CD4-positive, alpha-beta T cell treated with Interleukin-2 at 100 ng/mL for 4 hours (primary cell): ENCODE measurements around the gene TENT5C.

Experiments
- DNase-seq: peaks from one replicate; pipeline ENCODE4 v3.0.0-alpha.2; 2020; ENCODE audit warnings: low spot score

Gene TENT5C

GRCh38 chr1:117613969-117614729, 8.3 kb downstream of the TENT5C start:
- no peak for DNase-seq

GRCh38 chr1:117615474-117615873, 9.6 kb downstream of the TENT5C start:
- DNase-seq = peak; percentile 31

DNA sequence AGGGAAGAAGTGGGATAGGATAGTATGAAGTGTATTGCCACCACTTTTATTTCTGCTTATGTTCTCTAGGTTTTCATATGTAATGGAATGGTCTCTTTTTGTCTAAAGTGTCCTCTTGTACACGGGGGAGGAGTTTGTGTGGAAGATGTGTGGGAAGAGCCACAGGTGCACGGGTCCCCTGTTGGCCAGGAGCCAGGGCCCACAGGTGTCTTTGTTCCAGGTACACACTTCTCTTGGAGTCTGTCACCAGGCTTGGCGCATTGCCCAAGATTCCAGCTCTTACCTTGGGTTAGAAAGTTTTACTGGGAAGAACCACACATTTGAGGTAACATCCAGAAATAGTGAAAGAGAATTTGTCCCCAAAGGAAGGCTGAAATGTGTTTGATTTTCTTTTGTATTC, 10.5 kb downstream of the TENT5C start:
- no peak for DNase-seq

GRCh38 chr1:117616967-117617366, 11.1 kb downstream of the TENT5C start:
- DNase-seq = no peak

GRCh38 chr1:117618450-117619122, 12.7 kb downstream of the TENT5C start:
- no peak for DNase-seq

GRCh38 chr1:117620440-117620839, 14.6 kb downstream of the TENT5C start:
- no peak for DNase-seq

- no peak for DNase-seq
Measured at GRCh38 chr1:117621316-117621715, 15.5 kb downstream of the TENT5C start.

- DNase-seq = no peak
Measured at GRCh38 chr1:117622726-117623125, 16.9 kb downstream of the TENT5C start.

DNA sequence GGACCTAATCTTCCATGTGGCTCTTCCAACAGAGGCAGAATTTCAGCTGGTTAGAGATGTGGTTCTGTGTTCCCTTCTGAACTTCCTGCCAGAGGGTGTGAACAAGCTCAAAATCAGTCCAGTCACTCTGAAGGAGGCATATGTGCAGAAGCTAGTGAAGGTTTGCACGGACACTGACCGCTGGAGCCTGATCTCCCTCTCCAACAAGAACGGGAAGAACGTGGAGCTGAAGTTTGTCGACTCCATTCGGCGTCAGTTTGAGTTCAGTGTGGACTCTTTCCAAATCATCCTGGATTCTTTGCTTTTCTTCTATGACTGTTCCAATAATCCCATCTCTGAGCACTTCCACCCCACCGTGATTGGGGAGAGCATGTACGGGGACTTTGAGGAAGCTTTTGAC, 17.3 kb downstream of the TENT5C start:
- no peak for DNase-seq

GRCh38 chr1:117623698-117624097, 17.9 kb downstream of the TENT5C start:
- DNase-seq = no peak

- DNase-seq = no peak
Measured at GRCh38 chr1:117627546-117628130, 21.8 kb downstream of the TENT5C start.

DNA sequence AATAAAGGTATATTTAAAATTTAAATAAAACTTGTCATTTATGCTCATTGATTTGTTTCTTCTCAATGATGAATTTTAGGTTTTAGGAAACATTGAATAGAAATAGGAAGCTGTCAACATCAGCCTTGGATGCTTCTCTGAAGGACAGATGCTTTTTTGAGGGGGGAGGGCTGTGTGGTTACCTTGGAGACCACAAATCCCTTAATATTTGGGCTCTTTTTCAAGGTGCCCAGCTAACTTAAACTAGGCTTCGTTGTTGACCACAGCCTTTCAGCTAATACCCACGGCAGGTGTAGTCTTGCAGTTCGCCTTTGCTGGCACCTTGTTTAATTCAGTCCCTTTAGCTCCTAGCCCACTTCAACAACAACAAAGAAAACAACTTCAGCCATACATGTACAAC, 22.5 kb downstream of the TENT5C start:
- DNase-seq = no peak

DNA sequence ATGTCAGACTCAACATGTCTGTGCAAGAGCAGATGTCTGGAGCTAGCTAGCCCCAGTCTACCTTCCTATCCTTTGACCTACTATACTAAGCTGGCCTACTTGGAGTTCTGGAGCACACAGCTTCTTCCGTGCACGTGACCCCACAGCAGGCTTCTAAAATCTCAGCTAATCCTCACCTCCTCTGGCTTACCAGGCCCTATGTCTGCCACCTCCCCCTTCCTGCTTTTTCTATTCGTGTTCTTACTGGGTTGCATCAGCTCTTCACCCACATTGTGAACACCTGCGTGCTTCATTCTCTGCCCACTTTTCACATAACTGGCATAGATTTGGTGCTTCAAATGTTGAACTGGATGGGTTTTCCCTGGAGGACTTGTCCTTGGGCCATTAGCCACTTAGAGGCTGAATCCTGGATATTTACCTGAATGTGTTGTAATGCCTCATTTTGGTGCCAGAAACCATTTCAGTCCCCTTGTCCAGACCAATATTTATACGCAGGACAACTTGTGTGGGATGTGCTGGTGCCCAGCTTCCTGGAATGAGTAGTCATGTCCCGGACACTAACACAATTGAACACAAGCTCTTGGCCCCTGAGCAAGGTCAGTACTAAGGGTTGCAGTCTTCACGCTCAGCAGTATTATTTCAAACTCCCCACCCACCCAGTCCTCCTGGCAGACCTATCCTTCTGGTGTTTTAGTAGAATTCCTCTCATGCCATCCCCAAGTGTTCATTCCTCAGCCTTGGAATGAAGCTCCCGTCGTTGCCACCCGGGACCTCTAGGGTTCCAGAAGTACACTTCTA, 24.0 kb downstream of the TENT5C start:
- no peak for DNase-seq

GRCh38 chr1:117630423-117630998, 24.7 kb downstream of the TENT5C start:
- DNase-seq = no peak

GRCh38 chr1:117631359-117632160, 25.7 kb downstream of the TENT5C start:
- no peak for DNase-seq

GRCh38 chr1:117632269-117633067, 26.6 kb downstream of the TENT5C start:
- no peak for DNase-seq

DNA sequence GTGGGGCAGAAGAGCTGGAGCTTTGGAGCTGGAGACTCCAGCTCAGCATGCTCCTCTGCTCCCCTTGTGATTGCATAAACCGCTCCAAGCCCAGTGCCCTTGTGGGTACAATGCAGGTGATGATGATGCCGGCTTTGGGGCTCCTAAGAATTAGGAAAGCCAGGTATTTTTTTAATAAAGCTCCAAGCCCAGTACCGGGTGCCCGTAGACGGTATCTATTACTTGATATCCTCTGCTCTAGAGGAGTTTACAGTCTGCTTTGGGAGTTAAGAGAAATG, 27.2 kb downstream of the TENT5C start:
- DNase-seq = no peak

- no peak for DNase-seq
Measured at GRCh38 chr1:117633423-117633822, 27.6 kb downstream of the TENT5C start.

DNA sequence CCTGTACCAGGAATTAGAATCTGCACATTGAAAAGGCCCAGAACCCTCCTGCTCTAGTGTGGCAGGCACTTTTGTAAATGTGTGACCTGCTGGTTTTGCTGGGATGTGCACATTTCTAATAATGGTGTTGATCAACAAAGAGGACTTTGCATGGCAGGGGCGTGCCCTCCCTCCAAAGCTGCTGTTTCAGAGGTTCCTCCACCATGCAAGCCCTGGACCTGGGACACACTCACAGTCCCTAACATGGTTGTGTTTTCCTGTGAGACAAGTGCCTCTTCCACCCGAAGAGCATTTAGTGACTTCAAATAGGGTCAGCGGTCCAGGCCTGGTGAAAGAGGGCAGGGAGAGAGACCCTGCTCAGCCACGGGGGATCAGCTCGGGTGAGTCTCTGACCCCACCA, 28.1 kb downstream of the TENT5C start:
- no peak for DNase-seq

DNA sequence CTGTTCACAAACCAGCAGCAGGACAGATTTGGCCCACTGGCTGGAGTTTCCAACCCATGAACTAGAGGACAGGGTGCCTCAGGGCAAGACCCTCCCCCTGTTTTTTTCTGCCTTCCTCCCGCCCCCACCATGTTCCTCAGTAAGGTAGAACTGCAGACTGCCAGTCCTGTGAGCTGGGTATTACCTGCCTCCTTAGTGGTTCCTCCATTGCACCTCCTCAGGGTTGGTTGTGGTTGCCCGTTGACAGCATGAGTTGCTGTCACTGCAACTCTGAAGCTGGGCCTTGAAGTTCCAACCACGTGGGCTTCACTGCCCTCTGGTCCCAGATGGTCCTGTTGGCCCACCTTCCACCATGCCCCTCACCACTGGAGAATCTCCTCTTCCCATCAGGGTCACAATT, 28.8 kb downstream of the TENT5C start:
- no peak for DNase-seq

DNA sequence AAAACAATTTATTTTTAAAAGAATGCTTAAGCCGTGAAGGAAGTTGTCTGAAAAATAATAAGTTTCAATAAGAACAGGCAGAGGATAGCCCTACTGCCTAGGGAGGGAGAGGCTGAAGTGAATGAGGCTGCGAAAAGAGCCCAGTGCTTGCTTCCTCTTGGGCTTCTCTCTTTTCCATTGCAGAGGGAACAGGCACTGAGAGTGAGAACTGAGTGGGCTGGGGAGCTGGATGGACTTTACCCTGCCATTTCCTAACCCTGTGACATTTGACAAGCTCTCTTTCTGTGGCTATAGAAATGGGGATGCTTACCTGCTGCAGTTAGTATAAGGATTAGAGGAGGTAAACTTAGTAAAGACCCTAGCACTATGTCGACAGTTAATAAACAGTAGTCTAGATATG, 30.0 kb downstream of the TENT5C start:
- DNase-seq = no peak
